Measurements from ENCODE around the gene KCNK4.

Gene KCNK4

DNA sequence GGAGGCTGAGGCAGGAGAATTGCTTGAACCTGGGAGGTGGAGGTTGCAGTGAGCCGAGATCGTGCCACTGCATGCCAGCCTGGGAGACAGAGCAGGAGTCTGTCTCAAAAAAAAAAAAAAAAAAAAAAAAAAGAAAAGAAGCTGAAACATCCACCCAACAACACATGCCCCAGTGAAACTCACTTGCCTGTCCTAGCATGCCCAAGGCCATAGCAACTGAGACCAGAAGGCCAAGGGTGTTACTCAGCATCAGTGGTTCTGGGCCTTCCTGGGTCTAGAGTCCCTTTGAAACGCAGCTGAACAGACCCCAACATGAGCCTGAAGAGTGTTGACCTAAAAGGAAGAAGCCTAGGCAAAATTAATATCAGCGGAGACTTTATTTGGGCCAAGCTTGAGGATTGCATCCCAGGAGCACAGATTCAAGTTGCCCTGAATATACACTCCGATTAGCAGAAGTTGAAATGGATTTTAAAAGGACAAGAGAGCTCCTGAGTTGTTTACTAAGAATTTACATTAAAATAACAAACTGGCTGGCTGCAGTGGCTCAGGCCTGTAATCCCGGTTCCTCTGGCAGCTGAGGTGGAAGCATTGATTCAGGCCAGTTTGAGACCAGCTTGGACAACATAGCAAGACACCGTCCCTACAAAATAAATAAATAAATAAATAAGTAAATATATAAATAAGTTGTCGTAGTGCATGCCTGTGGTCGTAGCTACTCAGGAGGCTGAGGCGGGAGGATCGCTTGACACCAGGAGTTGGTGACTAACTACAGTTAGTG is 33.8 kb downstream of the KCNK4 start:
- no peak for DNase-seq (ENCODE audit: low read depth, low spot score)

DNA sequence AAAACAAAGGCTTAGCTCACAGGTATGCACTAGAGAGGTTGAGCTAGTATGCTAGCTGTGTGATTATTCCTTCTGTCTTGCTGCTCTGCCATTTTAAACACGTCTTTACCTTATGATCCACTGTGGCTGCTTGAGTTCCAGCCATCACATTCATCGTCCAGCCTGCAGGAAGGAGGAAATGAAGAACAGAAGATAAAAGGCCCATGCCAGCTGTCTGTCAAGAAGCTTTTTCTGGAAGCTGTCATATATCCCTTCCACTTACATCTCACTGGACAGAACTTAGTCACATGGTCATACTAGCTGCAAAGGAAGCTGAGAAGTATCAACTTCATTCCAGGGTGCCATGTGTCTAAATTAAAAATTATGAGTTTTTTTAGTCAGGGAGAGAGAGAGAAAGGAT is 36.3 kb downstream of the KCNK4 start:
- no peak for DNase-seq (ENCODE audit: low read depth, low spot score)

DNA sequence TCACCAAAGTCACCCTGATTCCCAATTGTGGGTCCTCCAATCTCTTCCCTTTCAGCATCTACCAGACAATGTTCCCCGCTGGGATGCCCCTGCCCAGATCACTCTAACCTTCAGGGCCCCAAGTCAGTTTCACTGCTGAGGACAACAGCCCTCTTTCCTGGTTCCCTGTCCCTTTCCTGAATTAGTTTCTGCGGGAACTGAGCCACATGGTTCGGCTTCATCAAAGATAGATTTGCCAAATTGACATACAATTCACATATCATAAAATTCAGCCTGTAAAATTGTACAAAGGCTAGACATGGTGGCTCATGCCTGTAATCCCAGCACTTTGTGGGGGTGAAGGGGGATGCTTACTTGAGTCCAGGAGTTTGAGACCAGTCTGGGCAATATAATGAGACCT is 36.9 kb downstream of the KCNK4 start:
- no peak for DNase-seq (ENCODE audit: low read depth, low spot score)

DNA sequence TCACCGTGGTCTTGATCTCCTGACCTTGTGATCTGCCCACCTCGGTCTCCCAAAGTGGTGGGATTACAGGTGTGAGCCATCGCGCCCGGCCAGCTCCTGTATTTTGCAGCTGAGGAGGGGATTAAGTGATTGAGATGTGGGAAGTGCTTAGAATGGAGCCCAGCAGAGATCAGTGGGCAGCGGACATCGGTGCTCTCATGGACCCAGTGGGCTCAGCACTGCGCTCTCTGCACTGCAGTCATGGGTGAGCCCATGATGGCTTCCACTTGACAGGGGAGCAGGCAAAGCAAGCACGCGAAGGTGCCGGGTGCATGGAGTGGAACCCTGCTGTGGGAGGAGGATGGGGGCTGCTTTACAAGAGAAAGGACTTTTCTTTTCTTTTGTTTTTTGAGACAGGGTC is 39.8 kb downstream of the KCNK4 start:
- DNase-seq (ENCODE audit: low read depth, low spot score), result no peak

DNA sequence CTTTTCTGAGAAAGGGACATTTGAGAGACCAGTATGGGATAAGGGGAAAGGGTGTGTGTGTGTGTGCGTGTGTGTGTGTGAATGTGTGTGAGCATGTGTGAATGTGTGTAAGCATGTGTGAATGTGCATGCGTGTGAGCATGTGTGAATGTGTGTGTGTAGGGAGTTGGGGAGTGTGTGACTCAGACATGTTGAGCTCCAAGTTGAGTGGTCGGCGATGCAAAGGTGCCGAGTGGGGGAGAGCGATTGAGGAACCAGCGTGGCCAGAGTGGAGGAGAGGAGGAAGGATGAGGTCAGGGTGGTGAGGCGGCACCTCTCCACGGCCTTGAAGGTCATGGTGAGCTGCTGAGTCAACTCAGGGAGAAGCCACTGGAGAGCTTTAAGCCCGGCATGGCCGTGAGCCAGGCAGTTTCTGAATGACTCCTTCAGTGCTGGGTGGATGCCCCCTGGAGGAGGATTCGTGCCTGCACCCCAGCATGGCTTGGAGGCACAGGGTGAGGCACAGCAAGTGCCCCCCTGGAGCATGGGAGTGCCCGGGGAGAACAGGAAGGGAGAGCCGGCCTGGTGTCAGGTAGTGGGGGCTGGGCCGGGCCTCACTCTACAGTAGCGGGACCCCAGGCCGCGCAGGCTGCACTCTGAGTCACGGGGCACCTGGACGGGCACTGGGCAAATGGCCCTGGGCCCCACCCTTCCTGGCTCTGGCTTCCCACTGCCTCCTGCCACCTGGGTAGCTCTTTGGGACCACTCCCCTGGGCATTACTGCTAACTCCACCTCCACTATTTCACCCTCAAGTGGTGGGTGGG is 40.7 kb downstream of the KCNK4 start:
- peak; percentile 36 for DNase-seq (ENCODE audit: low read depth, low spot score)

DNA sequence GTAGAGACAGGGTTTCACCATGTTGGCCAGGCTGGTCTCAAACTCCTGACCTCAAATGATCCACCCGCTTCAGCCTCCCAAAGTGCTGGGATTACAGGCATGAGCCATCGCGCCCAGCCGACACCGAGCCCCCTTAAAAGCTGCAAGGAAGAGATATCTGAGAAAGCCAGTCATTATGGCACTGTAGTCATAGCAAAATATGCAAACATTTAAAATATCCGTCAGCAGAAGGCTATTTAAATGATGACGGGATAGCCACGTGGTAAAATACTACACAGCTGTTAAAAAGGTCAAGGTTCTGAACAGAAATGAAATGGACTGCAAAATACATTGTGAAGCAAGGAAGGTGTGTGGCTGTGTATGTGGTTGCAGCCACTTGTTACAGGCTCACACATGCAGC is 42.5 kb downstream of the KCNK4 start:
- DNase-seq (ENCODE audit: low read depth, low spot score), result no peak

DNA sequence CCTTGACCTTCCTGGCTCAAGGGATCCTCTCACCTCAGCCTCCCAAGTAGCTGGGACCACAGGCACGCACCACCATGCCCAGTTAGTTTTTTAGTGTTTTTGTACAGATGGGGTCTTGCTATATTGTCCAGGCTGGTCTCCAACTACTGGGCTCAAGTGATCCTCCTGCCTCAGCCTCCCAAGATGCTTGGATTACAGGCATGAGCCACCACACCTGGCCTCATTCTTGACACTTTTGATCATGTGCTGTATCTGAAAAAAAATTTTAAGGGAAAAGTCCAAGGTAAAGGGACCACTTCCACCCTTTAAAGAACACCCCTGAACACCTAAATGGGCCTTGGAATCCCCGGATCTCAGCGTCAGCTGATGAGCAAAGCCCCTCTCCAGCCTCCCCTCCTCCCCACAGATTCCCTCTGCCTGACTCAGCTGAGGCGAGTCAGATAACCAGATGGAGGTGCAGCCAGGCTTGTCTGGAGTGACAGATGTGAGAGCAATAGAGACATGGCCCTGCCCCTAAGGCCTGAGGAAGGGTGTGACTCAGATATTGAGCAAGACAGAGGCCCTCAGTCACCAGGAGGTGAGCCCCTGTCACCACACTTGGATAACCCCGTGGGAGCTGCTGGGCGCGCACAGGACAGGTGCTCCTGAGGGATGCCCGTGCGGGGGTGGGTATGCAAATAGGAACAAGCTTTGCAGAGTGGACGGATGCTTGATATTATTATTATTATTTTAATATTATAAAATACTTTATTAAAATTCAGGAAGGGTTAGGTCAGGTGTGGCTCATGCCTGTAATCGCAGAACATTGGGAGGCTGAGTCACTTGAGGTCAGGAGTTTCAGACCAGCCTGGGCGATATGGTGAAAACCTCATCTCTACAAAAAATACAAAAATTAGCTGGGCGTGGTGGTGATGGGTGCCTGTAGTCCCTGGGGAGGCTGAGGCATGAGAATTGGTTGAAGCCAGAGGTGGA is 43.9 kb downstream of the KCNK4 start:
- DNase-seq (ENCODE audit: low read depth, low spot score), result no peak

DNA sequence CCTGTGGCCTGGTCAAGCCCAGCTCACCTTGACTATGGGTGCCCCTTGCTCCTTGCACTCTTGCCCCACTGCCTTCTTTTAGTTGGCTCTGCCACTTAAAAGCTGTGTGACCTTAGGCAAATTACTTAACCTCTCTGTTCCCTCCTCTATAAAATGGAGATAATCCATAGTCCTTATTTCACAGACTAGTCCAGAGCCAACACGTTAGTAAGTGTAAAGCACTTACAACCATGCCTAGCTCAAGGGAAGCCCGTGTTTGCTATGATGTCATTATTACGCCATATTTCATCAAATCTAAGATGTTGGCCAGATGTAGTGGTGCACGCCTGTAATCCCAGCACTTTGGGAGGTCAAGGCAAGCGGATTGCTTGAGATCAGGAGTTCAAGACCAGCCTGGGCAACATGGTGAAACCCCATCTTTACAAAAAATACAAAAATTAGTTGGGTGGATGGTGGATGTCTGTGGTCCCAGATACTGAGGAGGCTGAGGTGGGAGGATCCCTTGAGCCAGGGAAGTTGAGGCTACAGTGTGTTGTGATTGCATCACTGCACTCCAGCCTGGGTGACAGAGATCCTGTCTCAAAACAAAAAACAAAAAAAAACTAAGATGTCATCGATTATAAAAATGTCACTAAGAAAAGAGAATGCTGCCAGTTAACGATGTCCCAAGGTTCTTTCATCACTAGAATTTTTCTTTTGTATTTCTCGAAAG is 46.6 kb downstream of the KCNK4 start:
- no peak for DNase-seq (ENCODE audit: low read depth, low spot score)

DNA sequence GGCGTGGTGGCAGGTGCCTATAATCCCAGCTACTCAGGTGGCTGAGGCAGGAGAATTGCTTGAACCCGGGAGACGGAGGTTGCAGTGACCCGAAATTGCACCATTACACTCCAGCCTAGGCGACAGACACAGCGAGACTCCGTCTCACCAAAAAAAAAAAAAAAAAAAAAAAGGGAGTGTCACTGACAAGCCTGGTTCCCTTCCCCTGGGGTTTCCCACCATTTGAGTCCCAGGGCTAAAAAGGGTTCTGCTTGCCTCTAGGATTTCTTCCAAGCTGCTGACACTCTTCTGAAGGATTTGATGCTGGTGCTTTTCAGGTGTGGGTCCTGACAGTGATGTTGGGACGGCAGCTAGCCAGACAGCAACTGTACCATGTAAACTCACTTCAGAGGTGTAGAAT is 47.6 kb downstream of the KCNK4 start:
- no peak for DNase-seq (ENCODE audit: low read depth, low spot score)

DNA sequence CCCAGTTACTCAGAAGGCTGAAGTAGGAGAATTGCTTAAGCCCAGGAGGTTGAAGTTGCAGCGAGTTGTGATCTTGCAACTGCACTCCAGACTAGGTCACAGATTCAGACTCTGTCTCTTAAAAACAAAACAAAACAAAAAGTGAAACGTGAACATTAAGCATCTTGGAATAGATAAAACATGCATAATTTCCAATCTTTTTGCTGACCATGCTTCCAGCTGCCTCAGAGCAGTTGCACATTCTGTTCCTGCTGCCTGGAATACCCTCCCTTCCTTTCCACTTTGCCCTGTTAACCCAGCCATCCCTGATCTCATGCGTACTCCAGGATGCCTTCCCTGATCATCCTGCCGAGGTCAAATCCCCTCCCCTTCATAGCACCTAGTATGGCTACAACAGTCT is 48.2 kb downstream of the KCNK4 start:
- no peak for DNase-seq (ENCODE audit: low read depth, low spot score)

DNA sequence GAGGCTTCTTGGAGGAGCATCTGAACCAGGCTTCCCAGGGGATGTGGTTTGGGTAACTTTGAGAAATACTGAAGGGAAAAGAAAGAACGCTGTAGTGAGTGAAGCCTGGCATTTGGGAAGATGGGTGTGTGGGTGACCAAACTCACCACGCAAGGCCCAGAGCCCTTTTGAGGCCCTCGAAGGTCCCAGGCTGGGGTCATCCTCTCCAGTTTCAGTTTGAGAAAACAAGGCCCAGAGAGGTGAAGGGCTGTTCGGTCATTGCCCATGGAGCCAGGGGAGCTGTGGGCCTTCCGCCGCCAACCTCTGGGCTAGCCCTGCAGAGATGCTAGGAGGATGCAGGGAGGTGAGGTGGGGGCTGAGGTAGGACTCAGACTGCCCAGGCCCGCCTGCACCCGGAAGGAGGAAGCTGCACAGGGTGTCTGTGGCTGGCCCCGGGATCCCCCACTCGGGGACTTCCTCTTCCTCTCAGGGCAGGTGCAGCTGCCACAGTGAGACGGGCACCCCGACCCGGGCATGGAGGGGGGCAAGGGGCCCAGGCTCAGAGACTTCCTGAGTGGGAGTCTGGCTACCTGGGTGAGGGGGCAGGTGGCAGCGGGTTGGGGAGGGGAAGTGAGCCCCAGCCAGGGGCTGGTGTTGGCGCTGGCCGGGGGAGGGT is 48.8 kb downstream of the KCNK4 start, which contains the start of gene CCDC88B:
Gene CCDC88B (plus strand): TSS at position 451 of the 655 bp plus-strand sequence. CDS start 63 bp downstream, at position 514.
- peak; percentile 70 for DNase-seq (ENCODE audit: low read depth, low spot score)

DNA sequence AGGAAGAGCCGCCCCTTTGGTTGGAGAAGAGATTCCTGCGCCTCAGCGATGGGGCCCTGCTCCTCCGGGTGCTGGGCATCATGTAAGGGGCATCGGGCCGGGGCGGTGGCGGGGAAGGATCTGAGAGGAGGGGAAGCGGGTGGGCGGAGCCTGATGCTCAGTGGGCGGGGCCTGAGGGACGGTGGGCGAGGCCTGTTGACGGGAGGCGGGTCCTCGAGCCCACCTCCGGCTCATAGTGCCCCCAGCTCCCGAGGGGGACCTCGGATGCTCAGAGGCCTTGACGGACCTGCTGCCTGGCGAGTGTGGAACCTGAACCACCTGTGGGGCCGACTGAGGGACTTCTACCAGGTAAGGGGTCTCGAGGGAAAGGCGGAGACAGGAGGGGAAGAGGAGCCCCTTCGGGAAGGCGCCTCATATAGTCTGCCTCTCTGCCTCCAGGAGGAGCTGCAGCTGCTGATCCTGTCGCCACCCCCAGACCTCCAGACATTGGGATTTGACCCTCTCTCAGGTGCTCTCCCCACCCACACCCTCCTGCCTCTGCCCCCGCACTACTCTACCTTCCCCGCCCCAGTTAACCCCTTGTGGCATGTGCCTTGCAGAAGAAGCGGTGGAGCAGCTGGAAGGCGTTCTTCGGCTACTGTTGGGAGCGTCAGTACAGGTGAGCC is 49.7 kb downstream of the KCNK4 start:
- DNase-seq (ENCODE audit: low read depth, low spot score), result peak; percentile 56

DNA sequence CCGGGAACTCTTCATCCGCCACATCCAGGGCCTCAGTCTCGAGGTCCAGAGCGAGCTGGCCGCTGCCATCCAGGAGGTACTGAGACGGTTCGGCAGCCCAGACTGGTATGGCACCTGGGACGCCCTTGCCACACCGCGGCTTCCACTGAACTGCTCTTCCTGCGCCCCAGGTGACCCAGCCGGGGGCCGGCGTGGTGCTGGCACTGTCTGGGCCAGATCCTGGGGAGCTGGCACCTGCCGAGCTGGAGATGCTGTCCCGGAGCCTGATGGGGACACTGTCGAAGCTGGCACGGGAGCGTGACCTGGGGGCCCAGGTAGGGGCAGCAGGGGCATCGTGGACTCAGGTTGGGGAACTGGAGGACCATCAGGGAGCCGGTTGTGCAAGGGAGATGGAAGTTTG is 50.3 kb downstream of the KCNK4 start:
- DNase-seq (ENCODE audit: low read depth, low spot score), result no peak

DNA sequence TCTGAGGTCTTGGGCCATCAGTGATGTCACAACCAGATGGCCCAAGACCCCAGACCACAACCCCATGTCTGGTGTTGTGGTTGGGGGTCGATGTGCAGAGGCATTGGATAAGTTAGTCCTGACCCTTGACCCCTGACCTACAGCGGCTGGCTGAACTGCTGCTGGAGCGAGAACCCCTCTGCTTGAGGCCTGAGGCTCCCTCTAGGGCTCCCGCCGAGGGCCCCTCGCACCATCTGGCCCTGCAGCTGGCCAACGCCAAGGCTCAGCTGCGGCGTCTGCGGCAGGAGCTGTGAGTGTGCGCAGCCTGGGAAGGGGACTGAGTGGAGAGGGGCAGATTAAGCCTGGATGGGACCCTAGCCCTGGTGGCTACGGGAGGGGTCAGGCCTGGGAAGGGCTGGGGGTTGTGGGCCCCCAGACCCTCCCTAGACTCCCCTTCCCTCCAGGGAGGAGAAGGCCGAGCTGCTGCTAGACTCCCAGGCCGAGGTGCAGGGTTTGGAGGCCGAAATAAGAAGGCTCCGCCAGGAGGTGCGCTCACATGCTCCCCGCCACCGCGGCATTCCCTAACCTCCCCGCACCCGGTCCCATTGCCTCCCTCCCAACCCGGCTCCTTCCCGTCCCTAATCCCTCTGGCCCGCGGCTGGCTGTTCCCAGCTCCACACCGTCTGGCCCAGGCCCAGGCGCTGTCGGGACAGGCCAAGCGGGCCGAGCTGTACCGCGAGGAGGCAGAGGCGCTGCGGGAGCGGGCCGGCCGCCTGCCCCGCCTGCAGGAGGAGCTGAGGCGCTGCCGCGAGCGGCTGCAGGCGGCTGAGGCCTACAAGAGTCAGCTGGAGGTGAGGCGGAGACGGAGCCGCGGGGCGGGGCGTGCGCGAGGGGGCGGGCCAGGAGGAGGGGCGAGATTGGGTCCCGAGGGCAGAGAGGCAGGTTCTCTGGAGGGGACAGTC is 51.0 kb downstream of the KCNK4 start:
- DNase-seq (ENCODE audit: low read depth, low spot score), result peak; percentile 66

DNA sequence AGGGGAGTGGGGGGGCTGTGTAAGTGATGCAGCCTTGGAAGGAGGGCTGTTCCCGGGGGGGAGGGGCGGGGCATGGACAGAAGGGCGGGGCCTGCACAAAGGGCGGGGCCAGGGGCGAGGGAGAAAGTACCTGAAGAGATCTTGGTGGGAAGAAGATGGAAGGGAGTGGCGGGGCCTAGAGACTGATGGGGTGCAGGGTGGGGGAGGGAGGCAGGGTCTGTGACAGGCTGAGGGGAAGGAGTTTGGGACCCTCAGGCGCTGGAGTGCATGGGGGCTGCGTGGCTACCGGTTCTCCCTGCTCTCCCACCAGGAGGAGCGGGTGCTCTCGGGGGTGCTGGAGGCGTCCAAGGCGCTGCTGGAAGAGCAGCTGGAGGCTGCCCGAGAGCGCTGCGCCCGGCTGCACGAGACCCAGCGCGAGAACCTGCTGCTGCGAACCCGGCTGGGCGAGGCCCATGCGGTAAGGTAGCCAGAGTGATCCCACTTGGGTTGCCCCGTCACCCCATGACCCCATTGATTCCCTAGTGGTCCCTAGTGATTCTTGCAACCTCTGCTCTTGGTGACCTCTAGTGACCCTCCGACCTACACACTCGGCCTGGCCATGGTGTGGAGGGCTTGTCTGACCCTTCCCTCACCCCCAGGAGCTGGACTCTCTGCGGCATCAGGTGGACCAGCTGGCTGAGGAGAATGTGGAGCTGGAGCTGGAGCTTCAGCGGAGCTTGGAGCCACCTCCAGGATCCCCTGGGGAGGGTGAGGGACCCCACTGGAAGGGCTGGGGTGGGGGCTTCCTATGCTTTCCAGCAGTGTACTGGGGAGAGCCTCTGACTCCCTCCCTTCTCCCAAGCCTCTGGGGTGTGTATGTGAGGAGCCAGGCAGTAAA is 52.0 kb downstream of the KCNK4 start:
- no peak for DNase-seq (ENCODE audit: low read depth, low spot score)

DNA sequence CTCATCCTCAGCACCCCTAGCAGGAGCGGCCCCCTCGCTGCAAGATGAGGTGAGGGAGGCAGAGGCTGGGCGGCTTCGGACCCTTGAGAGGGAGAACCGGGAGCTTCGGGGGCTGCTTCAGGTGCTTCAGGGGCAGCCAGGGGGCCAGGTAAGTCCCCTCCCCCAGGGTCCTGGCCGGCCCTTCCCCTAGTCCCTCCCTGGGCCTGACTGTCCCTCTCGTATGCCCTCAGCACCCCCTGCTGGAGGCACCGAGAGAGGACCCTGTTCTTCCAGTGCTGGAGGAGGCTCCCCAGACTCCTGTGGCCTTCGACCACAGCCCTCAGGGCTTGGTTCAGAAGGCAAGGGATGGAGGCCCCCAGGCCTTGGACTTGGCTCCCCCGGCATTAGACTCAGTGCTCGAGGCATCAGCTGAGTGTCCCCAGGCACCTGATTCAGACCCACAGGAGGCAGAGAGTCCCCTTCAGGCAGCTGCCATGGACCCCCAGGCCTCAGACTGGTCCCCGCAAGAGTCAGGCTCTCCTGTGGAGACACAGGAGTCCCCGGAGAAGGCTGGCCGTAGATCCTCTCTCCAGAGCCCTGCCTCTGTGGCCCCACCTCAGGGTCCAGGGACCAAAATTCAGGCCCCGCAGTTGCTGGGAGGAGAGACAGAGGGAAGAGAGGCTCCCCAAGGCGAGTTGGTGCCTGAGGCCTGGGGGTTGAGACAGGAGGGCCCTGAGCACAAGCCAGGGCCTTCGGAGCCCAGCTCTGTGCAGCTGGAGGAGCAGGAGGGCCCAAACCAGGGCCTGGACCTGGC is 52.9 kb downstream of the KCNK4 start:
- no peak for DNase-seq (ENCODE audit: low read depth, low spot score)

DNA sequence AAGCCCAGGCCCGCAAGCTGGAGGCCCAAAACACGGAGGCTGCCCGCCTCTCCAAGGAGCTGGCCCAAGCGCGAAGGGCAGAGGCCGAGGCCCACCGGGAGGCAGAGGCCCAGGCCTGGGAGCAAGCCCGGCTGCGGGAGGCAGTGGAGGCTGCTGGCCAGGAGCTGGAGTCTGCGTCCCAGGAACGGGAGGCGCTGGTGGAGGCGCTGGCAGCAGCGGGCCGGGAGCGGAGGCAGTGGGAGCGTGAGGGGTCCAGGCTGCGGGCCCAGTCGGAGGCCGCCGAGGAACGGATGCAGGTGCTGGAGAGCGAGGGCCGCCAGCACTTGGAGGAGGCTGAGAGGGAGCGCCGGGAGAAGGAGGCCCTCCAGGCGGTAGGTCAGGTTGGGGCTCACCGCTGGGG is 53.7 kb downstream of the KCNK4 start:
- no peak for DNase-seq (ENCODE audit: low read depth, low spot score)

Data from activated CD4-positive, CD25-positive, alpha-beta regulatory T cell treated with anti-CD3 and anti-CD28 coated beads, Interleukin-2, amount 50 U/mL, for 16 hours (primary cell).